CD4-positive, alpha-beta T cell (primary cell): ENCODE results near the gene THSD7A. TPM values are rescaled to one million over a fixed set of nuclear protein-coding genes. Genes with fewer than 3 reads are reported as not detected.

ENCODE experiments used
- ATAC-seq: fragments of 200-7000 bp; cut with Tn5 transposase; one replicate; pipeline ENCODE4 v1.10.0; 2022; ENCODE audit warnings: mild to moderate bottlenecking; ENCODE audit not compliant: poor library complexity
- CTCF ChIA-PET: fragments of 350-600 bp; sonication (Branson Sonifier 250); formaldehyde crosslinking; loops from one replicate; lab custom pipeline; 2021; ENCODE audit warnings: antibody characterized with exemption, inconsistent platforms; lab: Charles Lee
- POLR2A ChIA-PET: fragments of 350-600 bp; sonication (Branson Sonifier 250); formaldehyde crosslinking; loops from one replicate; lab custom pipeline; 2021; ENCODE audit warnings: antibody characterized with exemption, inconsistent platforms; lab: Charles Lee
- DNase-seq, 14 experiments: peaks; one replicate each; pipeline ENCODE4 v3.0.0-alpha.2; 2013 to 2020; ENCODE audit warnings: mixed read lengths in 2 of 14
- H3K27ac ChIP-seq, 2 donors: one replicate each; pipeline versions ENCODE4 v1.5.1 to v1.7.0; 2013; ENCODE audit warnings: low read length in 2 of 2, low read depth in 1 of 2, mild to moderate bottlenecking in 1 of 2
- H3K27me3 ChIP-seq, 2 experiments: 1 replicate in 1 of 2; 2 replicates in 1 of 2; pipeline versions ENCODE4 v1.6.1 to v1.7.0; 2013; ENCODE audit warnings: low read length in 2 of 2, control low read depth in 1 of 2, mild to moderate bottlenecking in 1 of 2, moderate library complexity in 1 of 2; ENCODE audit not compliant: insufficient read depth in 2 of 2, control insufficient read depth in 1 of 2
- H3K36me3 ChIP-seq: one replicate; pipeline ENCODE4 v1.6.1; 2013; ENCODE audit warnings: low read length, control low read depth; ENCODE audit not compliant: insufficient read depth
- H3K4me1 ChIP-seq: one replicate; pipeline ENCODE4 v1.6.1; 2013; ENCODE audit warnings: low read length, control low read depth; ENCODE audit not compliant: insufficient read depth
- H3K4me3 ChIP-seq: one replicate; pipeline ENCODE4 v1.5.1; 2013; ENCODE audit warnings: mild to moderate bottlenecking, low read length, moderate library complexity
- H3K9me3 ChIP-seq, 2 experiments: 1 replicate in 1 of 2; 2 replicates in 1 of 2; pipeline versions ENCODE4 v1.6.1 to v1.7.0; 2013; ENCODE audit warnings: low read length in 2 of 2, mild to moderate bottlenecking in 2 of 2, control low read depth in 1 of 2, moderate library complexity in 1 of 2; ENCODE audit not compliant: control insufficient read depth in 1 of 2, insufficient read depth in 1 of 2
- H3K27ac Mint-ChIP-seq: one replicate; pipeline ENCODE4 v1.8.0; 2020; ENCODE audit warnings: mixed read lengths
- H3K27me3 Mint-ChIP-seq: one replicate; pipeline ENCODE4 v1.8.0; 2021; ENCODE audit warnings: mixed read lengths
- H3K36me3 Mint-ChIP-seq: one replicate; pipeline ENCODE4 v1.8.0; 2021; ENCODE audit warnings: low read depth, mixed read lengths
- H3K4me1 Mint-ChIP-seq: one replicate; pipeline ENCODE4 v1.8.0; 2021; ENCODE audit warnings: low read depth, mixed read lengths
- H3K4me3 Mint-ChIP-seq: one replicate; pipeline ENCODE4 v1.8.0; 2020; ENCODE audit warnings: mild to moderate bottlenecking, mixed read lengths
- H3K9me3 Mint-ChIP-seq: one replicate; pipeline ENCODE4 v1.8.0; 2020; ENCODE audit warnings: mixed read lengths
- intact Hi-C, 2 experiments: fragments of 100-400 bp; cut with DNase I in 1 of 2; cut with micrococcal nuclease in 1 of 2; formaldehyde crosslinking; loops; one replicate each; pipeline versions ENCODE4 v1.15.1 to v1.9.0; 2023 to 2025; cut with DNase I, micrococcal nuclease
- total RNA-seq, 174 experiments: library from RNA in 2 of 174; stranded (reverse) in 2 of 174; gene quantifications; one replicate each; pipeline ENCODE4 v1.2.3 and lab custom pipeline; 2021 to 2026
- TF ChIP-seq, protein P1 (sequence below): fragments of 200-600 bp; IDR thresholded peaks from one replicate; pipeline ENCODE4 v1.8.0; 2022; ENCODE audit warnings: antibody characterized with exemption, mild to moderate bottlenecking

The THSD7A gene
- total RNA-seq, 2 experiments from 2014 or later: not detected

- Mint-ChIP-seq H3K4me3 (no peak overlapping the region), H3K27me3 (no peaks in the 10 kb centered on the region), H3K27ac (no peak overlapping the region), H3K36me3 (no peaks in the 10 kb centered on the region), H3K4me1 (no peaks in the 10 kb centered on the region), H3K9me3 (no peaks in the 10 kb centered on the region)
- intact Hi-C loops: no loop called here
- ATAC-seq: no peak
- H3K27ac ChIP-seq: no peak overlapping the region
- H3K4me3 ChIP-seq: no peak overlapping the region
- TF ChIP-seq, protein P1, sequence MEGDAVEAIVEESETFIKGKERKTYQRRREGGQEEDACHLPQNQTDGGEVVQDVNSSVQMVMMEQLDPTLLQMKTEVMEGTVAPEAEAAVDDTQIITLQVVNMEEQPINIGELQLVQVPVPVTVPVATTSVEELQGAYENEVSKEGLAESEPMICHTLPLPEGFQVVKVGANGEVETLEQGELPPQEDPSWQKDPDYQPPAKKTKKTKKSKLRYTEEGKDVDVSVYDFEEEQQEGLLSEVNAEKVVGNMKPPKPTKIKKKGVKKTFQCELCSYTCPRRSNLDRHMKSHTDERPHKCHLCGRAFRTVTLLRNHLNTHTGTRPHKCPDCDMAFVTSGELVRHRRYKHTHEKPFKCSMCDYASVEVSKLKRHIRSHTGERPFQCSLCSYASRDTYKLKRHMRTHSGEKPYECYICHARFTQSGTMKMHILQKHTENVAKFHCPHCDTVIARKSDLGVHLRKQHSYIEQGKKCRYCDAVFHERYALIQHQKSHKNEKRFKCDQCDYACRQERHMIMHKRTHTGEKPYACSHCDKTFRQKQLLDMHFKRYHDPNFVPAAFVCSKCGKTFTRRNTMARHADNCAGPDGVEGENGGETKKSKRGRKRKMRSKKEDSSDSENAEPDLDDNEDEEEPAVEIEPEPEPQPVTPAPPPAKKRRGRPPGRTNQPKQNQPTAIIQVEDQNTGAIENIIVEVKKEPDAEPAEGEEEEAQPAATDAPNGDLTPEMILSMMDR: no peak
- no peaks in the 10 kb centered on the region for H3K27me3 ChIP-seq
- H3K9me3 ChIP-seq: no peaks in the 10 kb centered on the region
- no peaks in the 10 kb centered on the region for H3K4me1 ChIP-seq
- CTCF ChIA-PET: no interaction called here
- no peak for DNase-seq
- POLR2A ChIA-PET: no interaction called here
- no peaks in the 10 kb centered on the region for H3K36me3 ChIP-seq
Observed at GRCh38 chr7:11754933-11755332, 77.1 kb downstream of the THSD7A start.

GRCh38 chr7:11754123-11754522, 77.9 kb downstream of the THSD7A start:
- intact Hi-C loops: no loop called here
- ChIA-PET POLR2A (no interaction called here), CTCF (no interaction called here)
- Mint-ChIP-seq H3K9me3 (no peaks in the 10 kb centered on the region), H3K27ac (no peak overlapping the region), H3K36me3 (no peaks in the 10 kb centered on the region), H3K27me3 (no peaks in the 10 kb centered on the region), H3K4me1 (no peaks in the 10 kb centered on the region), H3K4me3 (no peak overlapping the region)
- Histone ChIP-seq H3K4me3 (no peak overlapping the region), H3K36me3 (no peaks in the 10 kb centered on the region), H3K27me3 (no peaks in the 10 kb centered on the region), H3K27ac (no peak overlapping the region), H3K4me1 (no peaks in the 10 kb centered on the region), H3K9me3 (no peaks in the 10 kb centered on the region)
- TF ChIP-seq, protein P1: no peak
- no peak for ATAC-seq
- DNase-seq: no peak

GRCh38 chr7:11753433-11753832, 78.6 kb downstream of the THSD7A start:
- TF ChIP-seq, protein P1: no peak
- intact Hi-C loops: no loop called here
- DNase-seq (no peak), ATAC-seq (no peak)
- Mint-ChIP-seq H3K4me3 (no peak overlapping the region), H3K27me3 (no peaks in the 10 kb centered on the region), H3K27ac (no peak overlapping the region), H3K36me3 (no peaks in the 10 kb centered on the region), H3K9me3 (no peaks in the 10 kb centered on the region), H3K4me1 (no peaks in the 10 kb centered on the region)
- Histone ChIP-seq H3K27ac (no peak overlapping the region), H3K4me1 (no peaks in the 10 kb centered on the region), H3K36me3 (no peaks in the 10 kb centered on the region), H3K4me3 (no peak overlapping the region), H3K27me3 (no peaks in the 10 kb centered on the region), H3K9me3 (no peaks in the 10 kb centered on the region)
- CTCF ChIA-PET: no interaction called here
- POLR2A ChIA-PET: no interaction called here
